Measurements from ENCODE around the gene CAV3. TPM values are rescaled to one million over a fixed set of nuclear protein-coding genes. Genes with fewer than 3 reads are reported as not detected.

Gene CAV3
- total and polyA plus RNA-seq, 2 donors (not counting 3 experiments of a cell fraction or from before 2014, with no cell fraction given): not detected

GRCh38 chr3:8776406-8776805, 42.8 kb downstream of the CAV3 start:
- Histone ChIP-seq H3K27me3 (ENCODE audit: control insufficient read depth in 2 of 2, insufficient read depth in 2 of 2, low read length in 2 of 2) (peaks cover 0 to 3% of the 10 kb centered on the region in 2 experiments), H3K36me3 (ENCODE audit: control insufficient read depth in 2 of 2, extremely low read depth in 1 of 2, insufficient read depth in 2 of 2, low read length in 2 of 2) (no peaks in the 10 kb centered on the region), H3K27ac (ENCODE audit: insufficient read depth, low read depth, low read length) (no peak overlapping the region), H3K4me2 (ENCODE audit: insufficient read depth, low read length) (no peak overlapping the region), H3K4me3 (replicated peaks in 1 of 3; ENCODE audit: insufficient read depth in 1 of 3, low read depth in 1 of 3, low read length in 3 of 3) (no peak overlapping the region), H3K4me1 (ENCODE audit: control insufficient read depth, extremely low read depth, insufficient read depth, low read length) (no peaks in the 10 kb centered on the region), H3K9me1 (replicated peaks; ENCODE audit: control insufficient read depth, extremely low read depth, insufficient read depth, low read length) (no peaks in the 10 kb centered on the region), H4K20me1 (replicated peaks; ENCODE audit: control insufficient read depth, extremely low read depth, insufficient read depth, low read length) (no peaks in the 10 kb centered on the region), H2AFZ (ENCODE audit: low read depth, low read length) (no peak overlapping the region), H3K79me2 (ENCODE audit: control insufficient read depth, insufficient read depth, low read length) (no peaks in the 10 kb centered on the region), H3K9me3 (replicated peaks; ENCODE audit: control insufficient read depth, insufficient read depth, low read length) (no peaks in the 10 kb centered on the region), H3K9ac (replicated peaks; ENCODE audit: extremely low read depth, insufficient read depth, low read length) (no peak overlapping the region)
- BruUV-seq (replicated peaks): no TSS peak
- CTCF ChIA-PET: no interaction called here
- POLR2A ChIA-PET: no interaction called here
- TF ChIP-seq CTCF (IDR thresholded peaks at IDR 0.05; ENCODE audit: extremely low read depth in 1 of 2, insufficient read depth in 1 of 2, low read depth in 1 of 2, low read length in 2 of 2) (no peak), POLR2A (IDR thresholded peaks at IDR 0.05; ENCODE audit: low read depth, low read length) (no peak), EZH2 (IDR thresholded peaks at IDR 0.05; ENCODE audit: borderline replicate concordance, low read depth, low read length, severe bottlenecking) (no peak), FOS (IDR thresholded peaks at IDR 0.05; ENCODE audit: borderline replicate concordance, insufficient read depth, low read length) (no peak), POLR2AphosphoS5 (IDR thresholded peaks at IDR 0.05; ENCODE audit: insufficient read depth, low read depth, low read length) (no peak), MAX (IDR thresholded peaks at IDR 0.05; ENCODE audit: insufficient read depth, insufficient read length) (no peak), JUN (IDR thresholded peaks at IDR 0.05; ENCODE audit: borderline replicate concordance, insufficient read depth, insufficient read length, low read depth) (no peak), GATA2 (IDR thresholded peaks at IDR 0.05; ENCODE audit: insufficient read depth, insufficient read length, low read depth, low read length) (no peak)
- intact Hi-C loops (cut with micrococcal nuclease): no loop called here
- DNase-seq (ENCODE audit: low read depth, low spot score) (no peak), FAIRE-seq (no peak)
- dilution Hi-C loops (cut with MboI; ENCODE audit: extremely low pct_ligation_motif_present, low sequenced_read_pairs): no loop called here
